ENCODE results near the gene PAQR5.
"Not testable (repeated sequence)": the region's sequence is repeated elsewhere in the genome, so short reads cannot be mapped to it uniquely, and the experiment has no call there.

The PAQR5 gene

DNA sequence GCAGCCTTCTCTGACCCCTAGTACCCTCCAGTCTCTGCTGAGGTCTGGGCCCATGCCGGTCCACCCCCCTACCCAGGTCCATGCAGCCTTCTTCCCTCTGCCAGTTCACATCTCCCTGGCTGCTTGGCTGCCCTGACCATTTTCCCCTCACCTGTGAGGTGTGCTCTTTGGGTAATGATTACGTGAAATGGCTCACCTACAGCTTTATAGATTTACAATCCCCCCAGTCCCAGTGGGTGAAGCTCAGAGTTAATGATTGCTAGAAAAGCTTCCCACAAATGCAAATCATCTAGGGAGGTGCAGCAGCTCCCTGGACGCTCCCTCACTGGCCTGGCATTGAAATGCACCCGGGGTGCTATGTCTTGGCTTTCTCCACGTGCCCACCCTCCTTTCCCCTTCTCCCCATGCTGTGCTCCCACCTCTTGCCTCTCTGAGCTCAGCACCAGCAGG, 18.7 kb downstream of the PAQR5 start:
- DNase-seq = no peak

DNA sequence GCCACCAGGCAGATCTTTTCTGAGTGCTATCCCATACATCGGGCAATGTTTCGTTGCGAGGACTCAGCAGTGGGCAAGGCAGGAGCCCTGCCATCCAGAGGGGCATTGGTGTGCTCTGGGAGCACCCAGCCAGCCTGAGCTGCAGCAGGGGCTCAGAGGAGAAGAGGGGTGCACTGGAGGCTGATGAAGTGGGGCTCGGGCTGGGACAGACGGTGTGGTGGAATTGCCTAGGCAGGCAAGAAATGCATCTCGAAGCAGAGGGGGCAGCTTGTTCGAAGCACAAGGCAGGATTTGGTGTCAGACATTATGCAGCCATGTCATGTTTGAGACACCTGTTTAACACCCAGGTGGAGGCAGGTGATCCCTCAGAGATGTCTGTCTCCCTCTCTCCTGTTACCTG, 19.3 kb downstream of the PAQR5 start:
- no peak for DNase-seq

DNA sequence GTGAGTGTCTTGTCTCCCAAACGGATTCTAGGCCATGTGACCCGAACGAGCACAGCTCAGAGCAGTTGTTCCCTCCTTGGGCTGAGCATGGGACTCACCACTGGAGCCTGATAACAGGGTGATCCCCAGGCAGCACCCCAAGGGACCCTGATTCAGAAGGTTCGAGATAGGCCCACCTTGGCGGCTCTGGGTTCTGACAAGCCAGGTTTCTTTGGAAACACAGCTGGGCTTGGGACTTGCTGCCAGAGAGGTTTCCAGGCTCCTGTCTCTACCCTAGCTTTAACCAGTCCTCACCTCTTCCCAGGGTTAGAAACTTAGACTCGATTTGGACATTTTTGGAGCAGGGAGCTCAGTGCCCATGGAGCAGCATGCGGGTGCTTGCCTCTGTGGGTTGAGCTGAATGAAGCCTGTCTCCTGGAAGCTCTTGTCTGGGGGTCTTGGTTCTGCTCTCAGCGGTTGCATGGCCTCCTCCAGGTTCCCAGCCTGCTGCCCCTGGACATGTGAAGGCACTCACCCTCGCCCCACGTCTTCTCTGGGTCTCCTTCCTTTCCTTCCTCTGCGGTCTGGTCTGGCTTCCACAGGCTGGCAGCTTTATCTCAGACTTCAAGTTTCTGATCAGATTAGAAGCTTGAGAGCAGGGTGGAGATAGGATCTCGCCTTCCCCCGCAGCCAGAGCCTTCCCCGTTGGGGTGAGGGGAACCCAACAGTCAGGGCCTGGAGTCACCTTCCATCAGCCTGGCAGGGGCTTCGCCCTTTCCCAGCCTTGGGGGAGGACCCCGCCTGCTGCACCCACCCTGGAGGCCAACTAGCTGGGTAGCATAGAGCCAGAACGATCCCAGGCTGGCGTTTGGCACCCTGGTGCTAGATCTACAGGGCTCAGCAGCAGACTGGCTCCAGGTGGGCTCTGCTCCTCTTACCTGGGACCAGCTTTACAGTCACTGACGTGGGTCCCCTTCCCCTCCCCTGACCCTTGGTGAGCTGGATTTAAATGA, 21.0 kb downstream of the PAQR5 start:
- no peak for DNase-seq

DNA sequence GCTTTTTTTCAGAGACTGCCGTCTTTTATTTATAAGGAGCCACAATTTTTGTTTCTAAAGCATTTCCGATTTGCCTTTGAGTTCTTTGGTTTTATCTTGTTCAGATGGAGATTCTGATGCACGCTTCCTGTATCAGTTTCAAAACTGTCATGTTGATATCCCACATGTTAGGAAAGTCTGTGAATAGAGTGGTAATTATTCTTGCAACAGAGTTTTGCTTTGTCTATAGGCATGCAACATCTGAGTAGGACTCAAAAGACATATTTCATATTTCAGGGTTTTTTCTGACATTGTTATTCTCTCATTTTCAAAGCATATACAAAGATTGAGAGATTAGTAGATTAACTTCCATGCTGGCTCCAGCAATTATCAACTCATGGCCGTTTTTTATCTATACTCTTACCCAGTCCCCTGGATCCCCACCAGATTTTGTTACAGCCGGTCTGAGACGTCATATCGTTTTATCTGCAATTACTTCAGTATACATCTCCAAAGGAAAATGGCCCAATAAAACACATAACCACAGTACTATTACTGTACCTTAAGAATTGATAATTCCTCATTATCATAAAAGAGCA, 22.4 kb downstream of the PAQR5 start:
- no peak for DNase-seq

DNA sequence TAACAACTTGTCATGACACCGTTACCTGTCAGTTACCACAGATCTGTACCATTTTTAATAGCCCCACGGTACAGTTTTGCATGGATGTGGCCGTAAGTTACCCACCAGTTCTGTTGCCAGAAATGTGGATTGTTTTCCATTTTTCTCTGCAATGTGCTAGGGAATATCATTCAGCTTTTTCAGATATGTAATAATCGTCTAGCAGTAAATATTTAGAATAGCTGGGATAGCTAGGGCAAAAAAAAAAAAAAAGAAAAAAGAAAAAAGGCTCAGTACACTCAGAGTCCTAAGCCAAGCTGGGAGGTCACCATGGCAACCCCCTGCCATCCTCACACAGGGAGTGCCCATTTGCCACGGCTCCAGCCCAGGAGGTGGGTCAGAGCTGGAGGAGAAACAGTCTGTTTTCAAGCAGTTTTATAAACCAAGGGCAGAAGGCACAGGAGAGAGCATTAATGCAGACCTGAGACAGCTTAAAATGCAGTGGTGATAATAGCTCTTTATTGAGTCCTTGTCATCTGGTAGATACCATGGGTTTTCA, 25.2 kb downstream of the PAQR5 start:
- no peak for DNase-seq

DNA sequence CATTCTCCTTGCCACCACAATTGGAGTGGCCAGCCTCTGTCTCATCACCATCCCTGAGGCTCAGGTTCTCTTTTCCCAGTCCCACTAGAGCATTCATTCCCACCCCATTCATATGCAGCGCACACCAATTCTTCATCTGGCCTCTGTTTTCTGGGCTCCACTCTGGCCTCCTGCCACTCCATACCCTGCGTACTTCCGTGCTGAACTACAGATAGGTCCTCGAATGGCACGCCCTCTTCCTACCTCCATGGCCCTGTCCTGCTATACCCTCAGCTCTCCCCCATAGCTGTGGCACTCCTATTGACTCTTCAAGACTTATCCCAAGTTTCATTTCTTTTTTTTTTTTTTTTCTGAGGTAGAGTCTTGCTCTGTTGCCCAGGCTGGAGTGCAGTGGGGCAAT, 25.9 kb downstream of the PAQR5 start:
- no peak for DNase-seq

DNA sequence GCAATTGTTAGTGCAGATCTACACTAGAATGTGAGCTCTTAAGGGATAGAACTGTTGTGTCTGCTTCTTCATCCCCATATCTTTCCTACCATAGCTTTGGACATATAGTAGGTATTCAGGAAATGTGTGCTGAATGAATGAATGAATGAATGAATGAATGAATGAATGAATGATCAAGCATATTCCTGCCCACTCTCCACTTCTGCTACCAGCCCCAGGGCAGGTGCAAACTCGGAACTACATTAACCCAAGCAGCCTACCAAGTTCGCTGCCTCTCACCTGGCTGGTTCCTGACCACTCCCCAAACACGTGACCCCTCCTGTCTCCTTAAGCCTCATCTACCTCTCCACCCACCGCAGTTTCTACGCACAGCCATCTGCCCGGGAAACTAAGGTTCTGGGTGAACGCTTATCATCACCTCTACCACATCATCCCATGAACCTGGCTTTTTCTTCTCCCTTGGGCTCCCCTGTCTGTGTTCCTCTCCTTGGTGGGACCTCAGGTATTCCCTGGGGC, 26.8 kb downstream of the PAQR5 start:
- no peak for DNase-seq

DNA sequence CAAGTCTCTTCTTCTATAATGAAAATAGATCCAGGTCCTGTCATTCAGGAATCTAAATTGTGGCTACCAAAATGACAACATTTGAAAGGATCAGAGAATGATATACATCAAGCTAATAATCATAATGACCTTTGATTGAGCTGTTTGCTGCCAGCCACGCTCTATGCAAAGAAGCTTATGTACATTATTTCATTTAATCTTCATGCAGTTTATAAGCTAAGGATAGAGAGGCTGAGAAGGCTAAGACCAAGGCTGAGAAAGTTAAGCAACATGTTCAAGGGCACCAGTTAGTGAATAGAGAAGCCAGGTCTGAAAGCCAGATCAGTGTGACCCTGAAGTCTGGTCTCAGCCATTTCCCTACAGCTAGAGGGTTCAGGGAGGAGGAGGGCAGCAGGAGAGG, 29.4 kb downstream of the PAQR5 start:
- DNase-seq = no peak

DNA sequence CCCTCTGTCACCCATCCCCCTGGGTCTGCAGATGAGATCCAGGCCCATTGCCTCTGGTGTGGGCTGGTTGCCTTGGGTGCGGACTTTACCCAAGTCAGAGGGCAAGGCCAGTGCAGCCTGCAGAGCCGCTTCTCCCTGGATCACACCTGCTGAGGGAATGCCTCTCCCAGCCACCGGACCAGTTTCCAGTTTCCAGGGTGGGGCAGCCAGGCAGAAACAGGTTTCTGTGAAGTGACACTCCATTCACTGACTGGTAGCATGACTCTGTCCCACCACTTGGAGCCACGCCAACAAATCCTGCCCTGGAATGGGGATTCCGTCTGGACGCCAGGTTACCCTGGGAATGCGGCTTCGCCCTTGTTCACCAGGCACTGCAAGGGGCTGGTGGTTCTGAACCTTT, 30.0 kb downstream of the PAQR5 start:
- no peak for DNase-seq

DNA sequence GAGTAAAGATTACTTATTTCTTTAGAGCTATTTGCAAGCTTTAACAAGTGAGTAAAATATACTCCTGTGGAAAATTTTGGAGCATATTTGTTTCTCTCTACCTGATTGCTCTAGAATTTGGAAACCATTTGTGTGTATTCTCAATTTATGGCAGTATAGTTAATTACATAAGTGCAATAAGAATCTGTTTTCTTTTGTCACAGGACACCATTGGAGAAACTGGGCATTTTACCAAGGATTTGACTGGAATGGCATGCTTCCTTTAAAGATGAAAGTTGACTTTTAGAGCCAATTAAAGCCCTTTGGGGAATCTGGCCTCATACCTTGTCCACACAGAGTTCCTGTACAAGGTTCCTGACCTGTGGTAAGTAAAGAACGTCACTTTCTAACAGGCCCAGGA, 38.4 kb downstream of the PAQR5 start:
- DNase-seq = no peak

DNA sequence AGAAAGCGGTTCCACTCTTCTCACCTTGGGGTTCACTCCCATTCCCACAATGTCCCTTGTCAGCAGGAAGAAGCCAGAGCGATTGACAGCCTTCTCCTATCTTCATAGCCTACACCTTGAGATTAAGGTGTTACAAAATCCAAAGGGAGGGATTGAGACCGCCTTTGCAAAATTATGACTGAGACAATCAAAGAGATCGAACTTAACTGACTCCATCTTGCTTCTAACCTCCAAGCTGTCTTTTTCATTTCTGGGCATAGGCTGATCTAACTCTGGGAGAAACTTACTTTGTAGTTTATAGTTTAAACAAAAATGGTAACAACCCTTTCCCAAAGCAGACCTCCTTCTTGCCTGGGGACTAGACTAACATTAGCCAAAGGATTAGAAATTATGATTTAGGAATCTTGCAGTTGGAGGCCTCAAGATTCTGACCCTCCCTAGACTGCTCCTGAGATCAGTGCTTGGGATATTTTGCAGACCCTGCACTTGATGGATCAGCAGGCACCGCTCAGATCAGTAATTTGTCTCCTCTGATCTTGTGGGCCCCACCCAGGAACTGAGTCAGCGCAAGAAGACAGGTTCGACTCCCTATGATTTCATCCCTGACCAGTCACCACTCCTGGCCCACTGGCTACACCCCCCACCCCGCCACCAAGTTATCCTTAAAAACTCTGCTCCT, 40.0 kb downstream of the PAQR5 start:
- DNase-seq = no peak

DNA sequence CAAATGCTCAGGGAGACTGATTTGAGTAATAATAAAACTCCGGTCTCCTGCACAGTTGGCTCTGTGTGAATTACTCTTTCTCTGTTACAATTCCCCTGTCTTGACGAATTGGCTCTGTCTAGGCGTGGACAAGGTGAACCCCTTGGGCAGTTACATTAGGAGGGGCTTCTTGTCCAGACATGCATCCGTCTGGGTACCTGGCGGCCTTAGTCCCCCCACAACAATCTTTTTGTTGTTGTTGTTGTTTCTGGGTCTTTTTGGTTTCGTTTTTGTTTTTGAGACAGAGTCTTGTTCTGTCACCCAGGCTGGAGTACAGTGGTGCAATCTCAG, 40.5 kb downstream of the PAQR5 start:
- not testable (repeated sequence) for DNase-seq

DNA sequence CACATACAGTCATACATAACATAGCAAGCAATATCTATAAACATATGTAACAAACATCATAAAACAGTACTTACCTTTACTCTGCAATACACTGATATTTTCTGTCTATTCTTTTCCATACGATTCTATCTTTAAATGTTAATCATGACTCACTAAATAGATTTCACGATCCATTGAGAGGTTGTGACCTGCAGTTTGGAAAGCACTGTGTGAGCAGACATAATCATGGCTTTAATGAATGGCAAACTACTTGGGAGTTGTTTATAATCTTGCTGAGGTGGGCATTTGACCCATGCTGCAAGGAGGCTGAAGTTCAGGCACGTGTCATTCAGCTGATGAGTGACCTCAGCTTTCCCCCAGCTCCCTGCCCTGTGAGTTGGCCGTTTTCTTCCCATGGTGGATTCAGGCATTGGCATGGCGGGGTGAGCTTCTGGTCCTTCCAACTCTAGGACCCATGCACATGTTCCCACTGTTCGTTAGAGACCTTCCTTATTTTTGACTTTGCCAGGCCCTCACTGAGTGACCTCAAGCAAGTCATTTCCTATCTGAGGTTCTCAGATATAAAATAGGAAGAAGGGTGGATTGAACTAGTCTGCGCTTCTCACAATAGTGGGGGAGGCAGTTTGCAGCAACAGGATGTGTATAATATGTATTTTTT, 41.7 kb downstream of the PAQR5 start:
- no peak for DNase-seq

DNA sequence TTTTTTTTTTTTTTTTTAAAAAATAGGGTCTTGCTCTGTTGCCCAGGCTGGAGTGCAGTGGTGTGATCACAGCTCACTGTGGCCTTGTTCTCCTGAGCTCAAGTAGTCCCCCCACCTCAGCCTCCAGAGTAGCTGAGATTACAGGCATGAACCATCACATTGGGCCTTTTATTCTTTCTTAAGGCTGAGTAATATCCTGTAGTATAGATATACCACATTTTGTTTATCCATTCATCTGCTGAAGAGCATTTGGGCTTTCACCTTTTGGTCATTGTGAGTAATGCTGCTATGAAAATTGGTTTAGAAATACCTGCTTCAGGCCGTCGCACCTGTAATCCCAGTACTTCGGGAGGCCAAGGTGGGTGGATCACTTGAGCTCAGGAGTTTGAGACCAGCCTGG, 42.6 kb downstream of the PAQR5 start:
- DNase-seq = no peak

DNA sequence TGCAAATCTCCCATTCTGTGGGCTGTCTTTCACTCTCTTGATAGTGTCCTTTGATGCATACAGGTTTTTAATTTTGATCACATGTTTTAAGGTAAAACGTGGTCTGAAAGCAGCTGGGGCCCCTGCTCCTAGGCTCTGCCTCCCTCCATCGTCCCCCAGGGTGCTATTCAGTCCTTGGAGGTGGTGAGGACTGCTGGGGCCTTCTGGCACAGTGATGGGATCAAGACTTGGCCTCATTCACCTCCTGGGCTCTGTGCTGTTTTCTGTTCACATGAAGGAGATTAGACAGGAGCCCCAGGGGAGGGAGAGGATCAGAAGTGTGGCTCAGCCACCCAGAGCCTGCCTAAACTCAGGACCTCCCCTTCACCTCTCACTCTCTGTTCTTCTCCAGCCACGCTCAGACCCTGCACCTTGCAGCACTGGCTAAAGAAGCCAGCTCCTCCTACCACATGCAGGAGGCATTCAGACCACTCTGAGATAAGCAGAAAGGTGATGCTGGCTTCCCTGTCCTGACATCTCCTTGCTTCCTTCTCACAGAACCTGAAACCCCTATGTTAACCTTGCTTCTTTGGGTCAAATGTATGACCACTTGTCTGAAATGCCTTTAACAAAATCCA, 43.9 kb downstream of the PAQR5 start:
- DNase-seq = no peak

DNA sequence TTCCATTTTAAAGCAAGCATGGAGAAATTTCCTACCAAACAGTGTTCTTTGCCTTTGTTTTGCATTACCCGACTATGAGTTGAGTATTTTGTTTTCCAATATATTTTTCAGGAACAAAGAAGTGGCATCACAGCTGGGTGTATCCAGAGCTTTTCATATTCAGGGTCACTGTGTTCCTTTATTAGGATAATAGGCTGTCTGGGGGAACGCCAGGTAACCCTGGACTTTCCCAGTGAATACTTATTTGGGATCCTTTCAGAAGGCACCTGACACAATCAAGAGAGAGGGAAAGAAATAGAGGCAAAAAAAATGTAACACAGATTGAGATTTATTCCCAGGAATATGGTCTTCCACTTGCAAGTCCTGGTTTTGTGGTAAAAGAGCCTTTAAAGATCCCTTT, 44.4 kb downstream of the PAQR5 start:
- DNase-seq = no peak

DNA sequence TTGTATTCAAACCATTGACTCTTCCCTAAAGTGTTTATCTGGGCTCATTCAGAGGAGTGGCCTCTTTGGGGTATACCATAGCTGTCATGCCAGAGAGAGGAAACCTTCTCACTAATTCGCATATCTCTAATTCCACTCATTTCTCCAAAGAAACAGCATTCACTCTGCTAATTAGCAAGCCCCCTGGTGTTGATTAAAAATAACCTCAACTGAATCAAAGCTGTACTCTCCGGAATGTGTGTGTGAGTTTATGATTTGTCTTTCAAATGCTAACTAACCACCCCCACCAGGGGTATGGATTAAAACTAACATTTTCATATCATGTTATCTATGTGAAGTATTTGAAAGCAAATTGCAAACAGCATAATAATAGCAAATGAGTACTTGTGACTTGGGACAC, 45.5 kb downstream of the PAQR5 start:
- DNase-seq = no peak

DNA sequence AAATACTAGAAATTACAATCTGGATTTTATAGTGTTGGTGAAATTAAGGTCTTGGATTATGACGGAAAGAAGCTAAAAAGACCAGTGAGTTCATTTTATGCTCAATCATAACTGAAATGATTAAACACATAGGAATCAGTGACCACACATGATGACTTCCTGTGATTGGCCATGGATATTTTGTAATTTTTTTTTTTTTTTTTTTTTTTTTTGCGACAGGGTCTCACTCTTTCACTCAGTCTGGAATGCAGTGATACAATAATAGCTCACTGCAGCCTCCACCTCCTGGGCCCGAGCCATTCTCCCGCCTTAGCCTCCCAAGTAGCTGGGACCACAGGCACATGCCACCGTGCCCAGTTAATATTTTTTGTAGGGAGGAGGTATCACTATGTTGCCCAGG, 47.4 kb downstream of the PAQR5 start:
- no peak for DNase-seq

DNA sequence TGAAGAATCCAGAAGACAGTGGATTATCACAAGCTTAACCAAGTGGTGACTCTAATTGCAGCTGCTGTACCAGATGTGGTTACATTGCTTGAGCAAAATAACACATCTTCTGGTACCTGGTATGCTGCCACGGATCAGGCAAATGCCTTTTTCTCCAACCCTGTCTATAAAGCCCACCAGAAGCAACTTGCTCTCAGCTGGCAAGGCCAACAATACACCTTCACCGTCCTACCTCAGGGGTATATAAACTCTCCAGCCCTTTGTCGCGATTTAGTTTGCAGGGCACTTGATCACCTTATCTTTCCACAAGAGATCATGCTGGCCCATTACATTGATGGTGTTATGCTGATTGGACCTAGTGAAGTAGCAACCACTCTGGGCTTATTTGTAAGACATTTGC, 52.6 kb downstream of the PAQR5 start:
- DNase-seq = no peak

DNA sequence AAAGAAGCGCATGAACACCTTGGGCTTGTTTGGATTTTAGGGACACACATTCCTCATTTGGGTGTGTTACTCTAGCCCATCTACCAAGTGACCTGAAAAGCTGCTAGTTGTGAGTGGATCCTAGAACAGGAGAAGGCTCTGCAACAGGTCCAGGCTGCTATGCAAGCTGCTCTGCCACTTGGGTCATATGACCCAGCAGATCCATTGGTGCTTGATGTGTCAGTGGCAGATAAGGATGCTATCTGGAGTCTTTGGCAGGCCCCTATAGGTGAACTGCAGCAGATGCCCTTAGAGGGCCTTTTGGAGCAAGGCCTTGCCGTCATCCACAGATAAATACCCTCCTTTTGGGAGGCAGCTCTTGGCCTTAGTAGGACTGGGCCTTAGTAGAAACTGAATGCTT, 53.2 kb downstream of the PAQR5 start:
- DNase-seq = no peak

DNA sequence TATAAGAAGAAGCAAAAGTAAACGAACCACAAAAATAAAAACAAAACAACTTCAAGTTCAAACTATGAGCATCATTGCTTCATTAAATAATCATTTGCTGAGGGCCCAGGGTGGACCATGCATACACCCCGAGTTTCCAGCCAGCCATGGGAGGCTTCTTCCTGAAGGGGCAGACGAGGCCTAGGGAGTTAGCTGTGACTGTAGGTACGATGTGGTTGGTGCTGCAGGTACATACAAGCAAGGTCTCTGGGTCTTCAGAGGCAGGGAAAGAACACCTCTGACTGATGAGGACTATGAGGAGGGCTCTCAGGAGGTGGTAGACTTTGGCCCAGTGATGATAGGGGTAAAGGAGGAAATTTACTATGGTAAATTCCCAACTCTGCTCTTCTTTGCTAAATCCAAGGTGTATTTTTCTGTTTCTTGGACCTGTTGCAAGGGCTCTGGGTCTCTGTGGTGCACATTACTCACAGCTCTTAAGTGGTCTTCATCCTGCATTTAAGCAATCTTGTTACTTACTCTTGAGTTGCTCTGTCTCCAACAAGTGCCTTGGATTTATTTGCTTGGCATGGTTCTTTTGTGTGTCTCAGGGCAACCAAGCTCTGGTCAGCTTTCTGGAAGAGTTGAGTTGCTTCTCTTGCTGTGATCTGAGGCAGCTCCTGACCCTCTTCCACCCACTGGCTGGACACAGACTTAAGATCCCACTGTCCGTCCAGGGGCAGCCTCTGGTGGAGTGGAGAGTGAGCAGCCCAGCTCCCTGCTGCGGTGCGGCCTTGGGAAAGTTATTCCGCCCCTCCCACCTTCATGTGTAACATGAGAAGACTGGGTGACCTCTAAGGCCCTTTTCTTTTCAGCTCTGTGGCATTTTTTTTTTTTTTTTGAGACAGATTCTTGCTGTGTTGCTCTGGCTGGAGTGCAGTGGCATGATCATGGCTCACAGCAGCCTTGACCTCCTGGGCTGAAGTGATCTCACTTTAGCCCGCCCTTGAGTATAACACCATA, 59.4 kb downstream of the PAQR5 start:
- no peak for DNase-seq
